Fibroblast of mammary gland (primary cell): Measurements from ENCODE around the gene NPY5R.

Source experiments
- DNase-seq: peaks from one replicate; pipeline ENCODE4 v3.0.0-alpha.2; 2010; ENCODE audit warnings: low read depth
- H3K4me3 ChIP-seq: 2 replicates; pipeline ENCODE4 v1.5.1; 2011; ENCODE audit warnings: low read depth, mild to moderate bottlenecking, low read length, moderate library complexity; ENCODE audit not compliant: control insufficient read depth
- CTCF ChIP-seq: conservative IDR thresholded peaks from 2 replicates; pipeline ENCODE4 v1.5.1; 2011; ENCODE audit warnings: low read depth, low read length, inconsistent platforms; ENCODE audit not compliant: control insufficient read depth, insufficient read depth

Gene NPY5R

GRCh38 chr4:163356104-163356503 lies 12.4 kb downstream of the NPY5R start:
- TF ChIP-seq CTCF = no peak
- DNase-seq = no peak
- H3K4me3 ChIP-seq = no peak overlapping the region

- H3K4me3 ChIP-seq = no peak overlapping the region
- DNase-seq = no peak
- no peak for TF ChIP-seq CTCF
Measured at GRCh38 chr4:163367651-163368050, 24.0 kb downstream of the NPY5R start.

GRCh38 chr4:163372029-163372428 lies 28.3 kb downstream of the NPY5R start:
- no peak overlapping the region for H3K4me3 ChIP-seq
- no peak for TF ChIP-seq CTCF
- DNase-seq = no peak

- no peak for DNase-seq
- no peak for TF ChIP-seq CTCF
Measured at GRCh38 chr4:163378661-163379060, 35.0 kb downstream of the NPY5R start.

GRCh38 chr4:163380703-163381102 lies 37.0 kb downstream of the NPY5R start:
- DNase-seq = no peak
- no peak for TF ChIP-seq CTCF

More at GRCh38 chr4:163378661-163379060, 35.0 kb downstream of the NPY5R start:
- no peak overlapping the region for H3K4me3 ChIP-seq

GRCh38 chr4:163382178-163382869 lies 38.6 kb downstream of the NPY5R start:
- DNase-seq = no peak
- TF ChIP-seq CTCF = no peak
- no peak overlapping the region for H3K4me3 ChIP-seq

More at GRCh38 chr4:163380703-163381102, 37.0 kb downstream of the NPY5R start:
- H3K4me3 ChIP-seq = no peak overlapping the region
